H1 (cell line): ENCODE data around the gene ASCL2. TPM values are rescaled to one million over a fixed set of nuclear protein-coding genes. Genes with fewer than 3 reads are reported as not detected.

Source experiments
- CTCF ChIA-PET: fragments of 300-600 bp; sonication (Branson Sonifier 250); formaldehyde crosslinking; loops from one replicate; lab custom pipeline; 2021; ENCODE audit not compliant: partially characterized antibody; lab: Charles Lee
- POLR2A ChIA-PET: fragments of 300-600 bp; sonication (Branson Sonifier 250); formaldehyde crosslinking; loops from one replicate; lab custom pipeline; 2021; ENCODE audit warnings: inconsistent platforms; ENCODE audit not compliant: partially characterized antibody; lab: Charles Lee
- DNase-seq, 2 experiments: peaks; one replicate each; pipeline versions ENCODE4 v3.0.0 to v3.0.0-alpha.2; 2010 to 2022; ENCODE audit warnings: low spot score in 2 of 2, low read depth in 1 of 2, mixed read lengths in 1 of 2
- FAIRE-seq: peaks from 2 replicates; lab custom pipeline; 2011; peaks lifted over from hg19 to GRCh38; lab: Jason Lieb, UNC
- H2AFZ ChIP-seq: 2 replicates; pipeline ENCODE4 v1.8.1; 2012; ENCODE audit warnings: low read length, inconsistent platforms
- H2AK5ac ChIP-seq: 2 replicates; pipeline ENCODE4 v1.6.1; 2013; ENCODE audit warnings: low read depth, low read length
- H2BK120ac ChIP-seq: replicated peaks from 2 replicates; pipeline ENCODE3; 2013; ENCODE audit warnings: low read depth, low read length, inconsistent platforms
- H2BK12ac ChIP-seq: 2 replicates; pipeline ENCODE4 v1.6.1; 2013; ENCODE audit warnings: low read depth, low read length
- H2BK15ac ChIP-seq: 2 replicates; pipeline ENCODE4 v1.6.1; 2013; ENCODE audit warnings: low read length
- H2BK20ac ChIP-seq: 2 replicates; pipeline ENCODE4 v1.6.1; 2013; ENCODE audit warnings: low read length
- H2BK5ac ChIP-seq: 2 replicates; pipeline ENCODE4 v1.6.1; 2013; ENCODE audit warnings: low read depth, low read length
- H3K14ac ChIP-seq: 2 replicates; pipeline ENCODE4 v1.6.1; 2013; ENCODE audit warnings: inconsistent platforms; ENCODE audit not compliant: insufficient read length
- H3K18ac ChIP-seq: 2 replicates; pipeline ENCODE4 v1.6.1; 2013; ENCODE audit warnings: low read length; ENCODE audit errors: extremely low read depth
- H3K23ac ChIP-seq: 2 replicates; pipeline ENCODE4 v1.6.1; 2013; ENCODE audit warnings: inconsistent platforms; ENCODE audit not compliant: insufficient read length
- H3K23me2 ChIP-seq: 2 replicates; pipeline ENCODE4 v1.6.1; 2013; ENCODE audit warnings: low read depth, low read length
- H3K27ac ChIP-seq: 2 replicates; pipeline ENCODE4 v1.6.1; 2011; ENCODE audit warnings: low read depth, low read length, inconsistent platforms
- H3K27me3 ChIP-seq, 4 experiments: replicated peaks in 1 of 4; 1 replicate in 1 of 4; 2 replicates in 3 of 4; pipeline versions ENCODE4 v1.6.1 to v1.8.1; 2011 to 2013; ENCODE audit warnings: low read length in 3 of 4, mild to moderate bottlenecking in 3 of 4, inconsistent platforms in 2 of 4, mixed read lengths in 2 of 4, moderate library complexity in 1 of 4; ENCODE audit not compliant: control insufficient read depth in 3 of 4, insufficient read depth in 3 of 4; ENCODE audit errors: extremely low read depth in 1 of 4
- H3K36me3 ChIP-seq, 4 experiments: 2 replicates each; pipeline versions ENCODE4 v1.6.1 to v1.8.1; 2011 to 2013; ENCODE audit warnings: mild to moderate bottlenecking in 4 of 4, low read length in 3 of 4, moderate library complexity in 2 of 4, control low read depth in 1 of 4, inconsistent platforms in 1 of 4; ENCODE audit not compliant: insufficient read depth in 4 of 4, control insufficient read depth in 2 of 4
- H3K4ac ChIP-seq: replicated peaks from 2 replicates; pipeline ENCODE3; 2013; ENCODE audit warnings: low read length, low read depth, mixed read lengths, inconsistent platforms; ENCODE audit not compliant: insufficient read length
- H3K4me1 ChIP-seq, 4 experiments: replicated peaks in 1 of 4; 1 replicate in 1 of 4; 2 replicates in 3 of 4; pipeline versions ENCODE4 v1.6.1 to v1.8.1; 2011 to 2013; ENCODE audit warnings: low read length in 3 of 4, inconsistent platforms in 2 of 4, mixed read lengths in 1 of 4; ENCODE audit not compliant: insufficient read depth in 4 of 4, control insufficient read depth in 3 of 4
- H3K4me2 ChIP-seq, 2 experiments: 2 replicates each; pipeline versions ENCODE4 v1.6.1 to v1.8.1; 2011 to 2013; ENCODE audit warnings: low read depth in 2 of 2, low read length in 2 of 2, control low read depth in 1 of 2, inconsistent platforms in 1 of 2, mild to moderate bottlenecking in 1 of 2; ENCODE audit not compliant: insufficient read depth in 1 of 2
- H3K4me3 ChIP-seq, 4 experiments: fragments of 200-600, 300-600 bp in 1 of 4; sonication (generic), shearing (Covaris generic), sonication (Bioruptor Twin) in 1 of 4; 2 replicates each; pipeline versions ENCODE4 v1.5.1 to v1.8.1; 2011 to 2016; ENCODE audit warnings: low read length in 4 of 4, low read depth in 3 of 4, control low read depth in 2 of 4, inconsistent platforms in 2 of 4, mild to moderate bottlenecking in 2 of 4, mixed read lengths in 1 of 4, moderate library complexity in 1 of 4; ENCODE audit not compliant: insufficient read depth in 2 of 4; ENCODE audit errors: extremely low read depth in 1 of 4
- H3K56ac ChIP-seq: replicated peaks from 2 replicates; pipeline ENCODE3; 2013; ENCODE audit warnings: low read depth, mild to moderate bottlenecking, mixed read lengths, low read length, inconsistent platforms; ENCODE audit not compliant: insufficient read length
- H3K79me1 ChIP-seq: 2 replicates; pipeline ENCODE4 v1.6.1; 2013; ENCODE audit warnings: low read depth, low read length, control low read depth
- H3K79me2 ChIP-seq, 2 experiments: 2 replicates each; pipeline versions ENCODE4 v1.6.1 to v1.8.1; 2012 to 2013; ENCODE audit warnings: low read length in 2 of 2, mild to moderate bottlenecking in 2 of 2, inconsistent platforms in 1 of 2; ENCODE audit not compliant: insufficient read depth in 2 of 2, control insufficient read depth in 1 of 2
- H3K9ac ChIP-seq, 4 experiments: replicated peaks in 1 of 4; 1 replicate in 1 of 4; 2 replicates in 3 of 4; pipeline versions ENCODE4 v1.6.1 to v1.8.1; 2011 to 2013; ENCODE audit warnings: low read depth in 3 of 4, low read length in 3 of 4, control low read depth in 2 of 4, mild to moderate bottlenecking in 2 of 4, moderate library complexity in 2 of 4, inconsistent platforms in 1 of 4; ENCODE audit errors: extremely low read depth in 1 of 4
- H3K9me3 ChIP-seq, 2 experiments: 2 replicates each; pipeline versions ENCODE4 v1.6.1 to v1.8.1; 2012 to 2013; ENCODE audit warnings: mild to moderate bottlenecking in 2 of 2, moderate library complexity in 2 of 2, control low read depth in 1 of 2, inconsistent platforms in 1 of 2, low read depth in 1 of 2, low read length in 1 of 2, mixed read lengths in 1 of 2; ENCODE audit not compliant: insufficient read depth in 2 of 2
- H4K20me1 ChIP-seq, 2 experiments: replicated peaks in 1 of 2; 2 replicates each; pipeline versions ENCODE3 to v1.8.1; 2011 to 2013; ENCODE audit warnings: inconsistent platforms in 2 of 2, low read length in 2 of 2, mild to moderate bottlenecking in 1 of 2; ENCODE audit not compliant: insufficient read depth in 2 of 2, control insufficient read depth in 1 of 2
- H4K5ac ChIP-seq: 2 replicates; pipeline ENCODE4 v1.6.1; 2013; ENCODE audit warnings: low read length, low read depth, mixed read lengths, inconsistent platforms; ENCODE audit not compliant: insufficient read length
- H4K8ac ChIP-seq: 2 replicates; pipeline ENCODE4 v1.8.0; 2013; ENCODE audit warnings: mild to moderate bottlenecking, moderate library complexity, low read length, inconsistent platforms; ENCODE audit not compliant: insufficient read depth; ENCODE audit errors: extremely low read depth
- H4K91ac ChIP-seq: replicated peaks from 2 replicates; pipeline ENCODE3; 2013; ENCODE audit warnings: low read length, mixed read lengths, inconsistent platforms; ENCODE audit not compliant: insufficient read length
- BRCA1 ChIP-seq: IDR thresholded peaks from 2 replicates; pipeline ENCODE4 v1.6.1; 2012; ENCODE audit warnings: low read depth, low read length, improper control_type of control experiment
- CREB1 ChIP-seq: IDR thresholded peaks from 2 replicates; pipeline ENCODE4 v1.6.1; 2012; ENCODE audit warnings: inconsistent platforms
- GTF2F1 ChIP-seq: IDR thresholded peaks from 2 replicates; pipeline ENCODE4 v1.6.1; 2012; ENCODE audit warnings: low read depth, low read length, improper control_type of control experiment, borderline replicate concordance
- HDAC2 ChIP-seq, 2 experiments: fragments of 300-600 bp in 1 of 2; sonication (generic) in 1 of 2; IDR thresholded peaks; 2 replicates each; pipeline ENCODE4 v1.6.1; 2011 to 2012; ENCODE audit warnings: low read depth in 2 of 2, low read length in 2 of 2, mild to moderate bottlenecking in 2 of 2, moderate library complexity in 2 of 2, borderline replicate concordance in 1 of 2, inconsistent platforms in 1 of 2
- HDAC6 ChIP-seq: IDR thresholded peaks from one replicate; pipeline ENCODE4 v1.7.1; 2012; ENCODE audit warnings: low read depth, mild to moderate bottlenecking, inconsistent platforms, low read length, moderate library complexity
- PHF8 ChIP-seq: fragments of 200-600 bp; sonication (generic); conservative IDR thresholded peaks from 2 replicates; pipeline ENCODE4 v1.7.1; 2012; ENCODE audit warnings: low read depth, mild to moderate bottlenecking, inconsistent platforms, low read length, moderate library complexity
- RBBP5 ChIP-seq: IDR thresholded peaks from 2 replicates; pipeline ENCODE4 v1.7.1; 2012; ENCODE audit warnings: low read depth, mild to moderate bottlenecking, inconsistent platforms, low read length, moderate library complexity, borderline replicate concordance
- SIN3A ChIP-seq, 2 experiments: IDR thresholded peaks in 1 of 2; conservative IDR thresholded peaks in 1 of 2; 2 replicates each; pipeline ENCODE4 v1.6.1; 2011 to 2012; ENCODE audit warnings: low read length in 2 of 2, improper control_type of control experiment in 1 of 2, low read depth in 1 of 2, mild to moderate bottlenecking in 1 of 2
- SP4 ChIP-seq: IDR thresholded peaks from 2 replicates; pipeline ENCODE4 v1.6.1; 2012; ENCODE audit warnings: low read length, inconsistent platforms
- ZNF274 ChIP-seq: IDR thresholded peaks from 2 replicates; pipeline ENCODE4 v1.7.0; 2012; ENCODE audit warnings: low read length, borderline replicate concordance; ENCODE audit errors: extremely low read depth
- WGBS, 2 experiments: shearing (Covaris generic) in 1 of 2; methylation state at CpG; one replicate each; pipeline versions ENCODE4 v1.1.6 to v1.1.7; 2013 to 2015; ENCODE audit warnings: low lambda C conversion rate in 2 of 2, mixed read lengths in 2 of 2, inconsistent platforms in 1 of 2, low coverage in 1 of 2, missing lambda C conversion rate in 1 of 2; ENCODE audit not compliant: insufficient replicate concordance in 2 of 2, insufficient coverage in 1 of 2, insufficient read length in 1 of 2; ENCODE audit errors: extremely low coverage in 1 of 2, missing lambda C conversion rate in 1 of 2; 5-methylcytosine and 5-hydroxymethylcytosine counted together
- polyA plus RNA-seq, 7 experiments: library from polyadenylated mRNA; depleted of rRNA in 3 of 7; stranded (reverse) in 5 of 7; unstranded in 2 of 7; fragments of >200 nt in 5 of 7; fragments of 200-250 nt in 2 of 7; gene quantifications; 1 replicate in 5 of 7; 2 replicates in 1 of 7; 4 replicates in 1 of 7; pipeline versions ENCODE4 v1.2.1 to v1.2.3, GENCODE V29; 2011 to 2013; ENCODE audit warnings: missing spikeins in 2 of 7, mixed read lengths in 2 of 7
- total RNA-seq: library from RNA; stranded (reverse); fragmentation: NEBNext Ultra II Directional; extraction: Animal tissue kit (Norgen Biotek cat#: 25700); gene quantifications from 2 replicates; pipeline ENCODE4 v1.2.1, GENCODE V29; 2021
- TF ChIP-seq, protein P1 (sequence below): IDR thresholded peaks from 2 replicates; pipeline ENCODE4 v1.6.1; 2011; ENCODE audit warnings: low read length, improper control_type of control experiment

The ASCL2 gene
- total and polyA plus RNA-seq, 2 of the 8 experiments (the other 6 are each of a cell fraction or from before 2014, with no cell fraction given), result 0.51 to 0.56 TPM

DNA sequence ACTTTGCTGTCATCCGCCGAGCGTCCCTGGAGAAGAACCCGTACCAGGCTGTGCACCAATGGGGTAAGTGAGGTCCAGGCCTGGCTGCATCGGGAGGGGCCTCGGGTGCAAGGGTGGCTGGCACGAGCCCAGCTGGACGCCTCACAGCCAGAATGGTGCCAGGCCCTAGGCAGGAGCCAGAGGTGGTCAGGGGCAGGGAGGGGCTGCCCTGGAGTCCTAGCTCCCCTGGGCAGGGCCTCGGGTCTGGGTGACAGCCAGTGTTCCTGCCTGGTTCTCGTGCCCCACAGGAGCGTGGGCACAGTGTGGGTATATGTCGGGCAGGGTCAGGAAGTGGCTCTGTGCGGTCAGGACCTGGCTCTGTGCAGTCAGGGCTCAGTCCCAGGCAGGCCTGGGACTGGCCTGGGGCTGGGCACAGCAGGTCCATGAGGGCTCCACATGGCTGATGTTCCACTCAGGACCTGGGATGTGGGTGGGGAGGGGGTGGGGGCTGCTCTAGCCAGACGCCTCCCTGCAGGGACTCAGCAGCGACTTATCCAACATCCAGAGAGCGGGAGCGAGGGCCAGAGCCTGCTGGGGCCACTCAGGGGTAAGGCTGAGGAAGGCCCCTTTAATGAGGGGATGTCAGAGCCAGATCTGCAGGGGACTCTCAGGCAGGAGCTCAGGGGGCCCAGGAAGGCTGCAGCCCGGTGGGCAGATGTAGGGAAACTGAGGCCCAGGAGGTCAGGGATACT lies 32.7 kb upstream of the ASCL2 start:
- DNase-seq (no peak), FAIRE-seq (no peak)
- CTCF ChIA-PET, result interaction anchor here (0.6 to 14.9 kb wide), 16 partner anchors 7 to 229 kb away, joined by 3 to 333 read pairs (median 25); partner anchors contain the start of gene TSSC4
- Histone ChIP-seq H3K79me2 (no peaks in the 10 kb centered on the region), H3K4me3 (no peak overlapping the region), H3K4me2 (no peak overlapping the region), H3K27me3 (no peaks in the 10 kb centered on the region), H3K9ac (no peak overlapping the region), H2BK5ac (no peak overlapping the region), H4K91ac (no peak overlapping the region), H3K4me1 (peaks cover 0 to 3% (median 0%) of the 10 kb centered on the region in 4 experiments; a peak in 1 of 7 replicates), H3K79me1 (no peaks in the 10 kb centered on the region), H3K4ac (no peak overlapping the region), H2BK120ac (no peak overlapping the region), H3K27ac (no peak overlapping the region), H2BK15ac (no peak overlapping the region), H3K18ac (no peak overlapping the region), H3K9me3 (no peaks in the 10 kb centered on the region), H2AFZ (no peak overlapping the region), H3K56ac (no peak overlapping the region), H3K23me2 (no peaks in the 10 kb centered on the region), H3K14ac (no peak overlapping the region), H4K20me1 (peaks cover 0 to 3% of the 10 kb centered on the region in 2 experiments), H3K36me3 (no peaks in the 10 kb centered on the region), H2BK12ac (no peak overlapping the region), H3K23ac (no peak overlapping the region), H2BK20ac (no peak overlapping the region), H4K5ac (no peak overlapping the region), H2AK5ac (no peak overlapping the region), H4K8ac (no peak overlapping the region)
- 97% methylated on average over 14 of the region's 18 CpGs; no CpG with 5 or more reads in 1 of the 2 experiments for WGBS, 2 experiments
- POLR2A ChIA-PET, result interaction anchor here (1.4 kb wide), 1 partner anchor 75 kb away, joined by 5 read pairs; no protein-coding TSS in a partner anchor
- TF ChIP-seq PHF8, result no peak
- no peak for TF ChIP-seq GTF2F1
- TF ChIP-seq ZNF274, result no peak
- TF ChIP-seq RBBP5, result no peak
- TF ChIP-seq BRCA1, result no peak
- TF ChIP-seq HDAC6, result no peak
- no peak for TF ChIP-seq HDAC2 (IDR thresholded peaks at IDR 0.05; ENCODE audit: borderline replicate concordance in 1 of 2, low read depth in 2 of 2, low read length in 2 of 2)
- no peak for TF ChIP-seq SP4
- no peak for TF ChIP-seq SIN3A (conservative IDR thresholded peaks at IDR 0.05 in 1 of 2, IDR thresholded peaks at IDR 0.05 in 1 of 2; ENCODE audit: low read depth in 1 of 2, low read length in 2 of 2)
- TF ChIP-seq, protein P1, sequence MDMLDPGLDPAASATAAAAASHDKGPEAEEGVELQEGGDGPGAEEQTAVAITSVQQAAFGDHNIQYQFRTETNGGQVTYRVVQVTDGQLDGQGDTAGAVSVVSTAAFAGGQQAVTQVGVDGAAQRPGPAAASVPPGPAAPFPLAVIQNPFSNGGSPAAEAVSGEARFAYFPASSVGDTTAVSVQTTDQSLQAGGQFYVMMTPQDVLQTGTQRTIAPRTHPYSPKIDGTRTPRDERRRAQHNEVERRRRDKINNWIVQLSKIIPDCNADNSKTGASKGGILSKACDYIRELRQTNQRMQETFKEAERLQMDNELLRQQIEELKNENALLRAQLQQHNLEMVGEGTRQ, result no peak
- TF ChIP-seq CREB1, result no peak
